Liver (tissue), 9 donors: Measurements from ENCODE around the gene NAGS. TPM values are rescaled to one million over a fixed set of nuclear protein-coding genes. Genes with fewer than 3 reads are reported as not detected.
"Not testable (repeated sequence)": the region's sequence is repeated elsewhere in the genome, so short reads cannot be mapped to it uniquely, and the experiment has no call there.

ENCODE experiments used
- DNase-seq: peaks from one replicate; pipeline ENCODE4 v3.0.0-alpha.2; 2017; ENCODE audit warnings: low spot score
- H3K27ac ChIP-seq, 2 donors: one replicate each; pipeline ENCODE4 v1.7.0; 2013; ENCODE audit warnings: inconsistent platforms in 2 of 2, low read length in 2 of 2, control low read depth in 1 of 2, low read depth in 1 of 2, mild to moderate bottlenecking in 1 of 2
- H3K27me3 ChIP-seq, 4 donors: one replicate each; pipeline versions ENCODE4 v1.6.1 to v1.7.0; 2013; ENCODE audit warnings: low read length in 3 of 4, inconsistent platforms in 1 of 4, mild to moderate bottlenecking in 1 of 4, moderate library complexity in 1 of 4; ENCODE audit not compliant: control insufficient read depth in 4 of 4, insufficient read depth in 4 of 4
- H3K36me3 ChIP-seq, 4 donors: one replicate each; pipeline versions ENCODE4 v1.6.1 to v1.7.0; 2013; ENCODE audit warnings: low read length in 3 of 4, mild to moderate bottlenecking in 3 of 4, low read depth in 1 of 4, moderate library complexity in 1 of 4; ENCODE audit not compliant: control insufficient read depth in 4 of 4, insufficient read depth in 3 of 4
- H3K4me1 ChIP-seq, 4 donors: one replicate each; pipeline versions ENCODE4 v1.6.1 to v1.7.0; 2013; ENCODE audit warnings: low read length in 3 of 4, mild to moderate bottlenecking in 3 of 4, moderate library complexity in 1 of 4; ENCODE audit not compliant: control insufficient read depth in 4 of 4, insufficient read depth in 4 of 4
- H3K4me3 ChIP-seq, 3 donors: one replicate each; pipeline versions ENCODE4 v1.6.1 to v1.7.0; 2013; ENCODE audit warnings: low read length in 3 of 3, control low read depth in 1 of 3, low read depth in 1 of 3, mild to moderate bottlenecking in 1 of 3
- H3K9ac ChIP-seq, 2 donors: one replicate each; pipeline ENCODE4 v1.7.0; 2013; ENCODE audit warnings: low read length in 2 of 2, mild to moderate bottlenecking in 2 of 2, moderate library complexity in 2 of 2, control low read depth in 1 of 2, low read depth in 1 of 2
- H3K9me3 ChIP-seq, 4 donors: one replicate each; pipeline versions ENCODE4 v1.6.1 to v1.7.0; 2013; ENCODE audit warnings: low read length in 3 of 4; ENCODE audit not compliant: control insufficient read depth in 4 of 4
- ATF3 ChIP-seq: IDR thresholded peaks from 2 replicates; pipeline ENCODE4 v1.6.1; 2016; ENCODE audit warnings: antibody characterized with exemption
- CTCF ChIP-seq: fragments of 150-350 bp; IDR thresholded peaks from 2 replicates; pipeline ENCODE4 v1.5.1; 2017; ENCODE audit warnings: improper control_type of control experiment, low read depth, low read length; ENCODE audit not compliant: missing input control
- FOXA1 ChIP-seq: IDR thresholded peaks from 2 replicates; pipeline ENCODE4 v1.6.1; 2016; ENCODE audit warnings: antibody characterized with exemption
- FOXA2 ChIP-seq: IDR thresholded peaks from 2 replicates; pipeline ENCODE4 v1.6.1; 2016; ENCODE audit warnings: antibody characterized with exemption
- HNF4A ChIP-seq, 2 donors: conservative IDR thresholded peaks; 2 replicates each; pipeline ENCODE4 v1.6.1; 2016; ENCODE audit warnings: antibody characterized with exemption in 2 of 2, mild to moderate bottlenecking in 2 of 2
- JUND ChIP-seq, 2 donors: IDR thresholded peaks; 2 replicates each; pipeline ENCODE4 v1.6.1; 2016; ENCODE audit warnings: antibody characterized with exemption in 2 of 2
- NR2F2 ChIP-seq: IDR thresholded peaks from 2 replicates; pipeline ENCODE4 v1.6.1; 2016; ENCODE audit warnings: antibody characterized with exemption
- REST ChIP-seq: IDR thresholded peaks from 2 replicates; pipeline ENCODE4 v1.6.1; 2016; ENCODE audit warnings: antibody characterized with exemption, mild to moderate bottlenecking
- RXRA ChIP-seq, 2 donors: IDR thresholded peaks; 2 replicates each; pipeline ENCODE4 v1.6.1; 2017 to 2018; ENCODE audit warnings: antibody characterized with exemption in 2 of 2, mild to moderate bottlenecking in 1 of 2
- SP1 ChIP-seq: IDR thresholded peaks from 2 replicates; pipeline ENCODE4 v1.6.1; 2018; ENCODE audit warnings: antibody characterized with exemption, mild to moderate bottlenecking
- TAF1 ChIP-seq: conservative IDR thresholded peaks from 2 replicates; pipeline ENCODE4 v1.6.1; 2016; ENCODE audit warnings: antibody characterized with exemption, mild to moderate bottlenecking
- WGBS: extraction: QIAGEN DNeasy Blood & Tissue Kit; methylation state at CpG from one replicate; pipeline ENCODE4 v1.1.7; 2013; 5-methylcytosine and 5-hydroxymethylcytosine counted together
- polyA plus RNA-seq, 2 donors: library from polyadenylated mRNA; stranded (reverse) in 1 of 2; unstranded in 1 of 2; fragments of 200-250 nt in 1 of 2; fragments of >200 nt in 1 of 2; fragmentation: Nextera tagmentation in 1 of 2; extraction: Ambion mirVana in 1 of 2; gene quantifications; one replicate each; pipeline versions ENCODE4 v1.2.1 to v1.2.3, GENCODE V29; 2013 to 2015
- total RNA-seq, 2 donors: library from RNA; depleted of rRNA; stranded (reverse); fragments of >200 nt; gene quantifications; one replicate each; pipeline ENCODE4 v1.2.3, GENCODE V29; 2014
- donor health status: healthy.
- donor health status: healthy.
- donor health status: healthy.
- donor health status: healthy.
- donor health status: healthy.

Gene NAGS
- total and polyA plus RNA-seq, 4 donors: 21.5 to 29.8 (median 28.2) TPM

- no peak for TF ChIP-seq HNF4A (conservative IDR thresholded peaks at IDR 0.05)
- no peak for TF ChIP-seq JUND (IDR thresholded peaks at IDR 0.05)
- no peak for TF ChIP-seq FOXA2
These were observed 9.9 kb upstream of the NAGS start (continued) for GRCh38 chr17:43994272-43995149.

- Histone ChIP-seq H3K4me1 (peaks cover 8 to 18% (median 13%) of the 10 kb centered on the region in 4 donors), H3K9ac (no peak overlapping the region), H3K9me3 (no peaks in the 10 kb centered on the region), H3K36me3 (no peaks in the 10 kb centered on the region), H3K27ac (no peak overlapping the region), H3K27me3 (no peaks in the 10 kb centered on the region), H3K4me3 (no peak overlapping the region)
- WGBS: 16% methylated on average over 12 of the region's 12 CpGs
- TF ChIP-seq TAF1 (no peak), RXRA (IDR thresholded peaks at IDR 0.05) (no peak), REST (no peak), FOXA1 (no peak), NR2F2 (no peak), SP1 (no peak), CTCF (no peak), ATF3 (no peak)
- DNase-seq: no peak
These were observed 9.3 kb upstream of the NAGS start for GRCh38 chr17:43995150-43995471.

GRCh38 chr17:43997180-43997579 lies 7.2 kb upstream of the NAGS start:
- H3K9ac ChIP-seq, H3K36me3 ChIP-seq, H3K4me3 ChIP-seq, DNase-seq, H3K27ac ChIP-seq, H3K27me3 ChIP-seq, H3K9me3 ChIP-seq: not testable (repeated sequence)
- 90% methylated on average over 5 of the region's 5 CpGs for WGBS
- peaks cover 14 to 37% (median 28%) of the 10 kb centered on the region in 4 donors for H3K4me1 ChIP-seq
